ENCODE data around the gene SLC25A13. TPM values are rescaled to one million over a fixed set of nuclear protein-coding genes. Genes with fewer than 3 reads are reported as not detected.

SLC25A13 gene
- total and polyA plus RNA-seq, 9 of the 15 experiments (the other 6 are each of a cell fraction or from before 2014, with no cell fraction given), result 21.4 to 80.2 (median 58.7) TPM

DNA sequence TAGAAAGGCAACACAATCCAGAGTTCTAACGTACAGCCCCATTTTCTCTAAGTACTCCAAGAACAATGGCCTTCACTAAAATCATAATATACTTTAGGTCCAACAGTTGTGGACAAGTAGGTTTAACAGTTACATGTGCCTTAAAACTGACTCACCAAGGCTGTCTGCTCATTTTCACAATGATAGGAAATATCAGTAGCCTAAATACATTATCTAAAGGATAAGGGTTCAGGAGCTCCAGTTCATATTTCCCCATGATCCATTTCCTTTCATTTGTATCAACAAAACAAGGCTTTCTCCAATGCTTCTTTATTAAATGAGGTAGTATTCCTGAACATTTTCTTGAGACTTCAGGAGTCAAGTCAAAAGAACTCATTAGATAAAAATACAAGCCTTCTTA, 164.0 kb downstream of the SLC25A13 start:
- intact Hi-C loops (cut with micrococcal nuclease) (no loop called here), in situ Hi-C loops (cut with MboI) (no loop called here)
- peaks cover 20% of the 10 kb centered on the region; the same call in 2 of the 3 replicates for H3K36me3 ChIP-seq (ENCODE audit: control insufficient read depth, insufficient read depth, low read length)
- H3K9me1 ChIP-seq (ENCODE audit: control insufficient read depth, insufficient read depth, low read length), result no peaks in the 10 kb centered on the region
- no peak overlapping the region for H3K4me3 ChIP-seq
- ChIA-PET CTCF (ENCODE audit: low intra/inter-chr PET ratio) (no interaction called here), POLR2A (no interaction called here)
- no peak for ATAC-seq
- no peaks in the 10 kb centered on the region for H4K20me1 ChIP-seq (replicated peaks; ENCODE audit: control insufficient read depth, insufficient read depth, low read length)
- no peak overlapping the region for H3K4me2 ChIP-seq (ENCODE audit: insufficient read depth, low read length)
- no peaks in the 10 kb centered on the region for H3K79me2 ChIP-seq (ENCODE audit: control insufficient read depth, insufficient read depth, low read length)
- no peaks in the 10 kb centered on the region for H3K4me1 ChIP-seq (replicated peaks in 1 of 2; ENCODE audit: control insufficient read depth in 2 of 2, insufficient read depth in 2 of 2, low read length in 2 of 2)
- BruUV-seq (replicated peaks), result no TSS peak
- no peak overlapping the region for H3K27ac ChIP-seq (ENCODE audit: extremely low read depth, low read depth, low read length)
- no peak for DNase-seq (ENCODE audit: extremely low read depth in 1 of 4, low spot score in 3 of 4)
- no peak for FAIRE-seq
- H3K9me3 ChIP-seq (replicated peaks; ENCODE audit: control insufficient read depth, insufficient read depth, low read depth, low read length), result no peaks in the 10 kb centered on the region
- no peak overlapping the region for H2AFZ ChIP-seq (ENCODE audit: low read depth, low read length)
- WGBS (ENCODE audit: insufficient coverage, low coverage, missing lambda C conversion rate), result 94% methylated on average over 1 of the region's 1 CpG
- H3K27me3 ChIP-seq (ENCODE audit: control insufficient read depth in 2 of 2, insufficient read depth in 2 of 2, low read length in 2 of 2), result no peaks in the 10 kb centered on the region
- no peak overlapping the region for H3K9ac ChIP-seq (ENCODE audit: insufficient read depth in 1 of 2, low read depth in 2 of 2, low read length in 2 of 2)
- no peak for TF ChIP-seq FOS (IDR thresholded peaks at IDR 0.05; ENCODE audit: extremely low read depth, insufficient read length)
- no peak for TF ChIP-seq SMAD3 (CRISPR knock-in tag; conservative IDR thresholded peaks at IDR 0.05)
- no peak for TF ChIP-seq ZNF586 (CRISPR knock-in tag; conservative IDR thresholded peaks at IDR 0.05)
- TF ChIP-seq, protein P1, sequence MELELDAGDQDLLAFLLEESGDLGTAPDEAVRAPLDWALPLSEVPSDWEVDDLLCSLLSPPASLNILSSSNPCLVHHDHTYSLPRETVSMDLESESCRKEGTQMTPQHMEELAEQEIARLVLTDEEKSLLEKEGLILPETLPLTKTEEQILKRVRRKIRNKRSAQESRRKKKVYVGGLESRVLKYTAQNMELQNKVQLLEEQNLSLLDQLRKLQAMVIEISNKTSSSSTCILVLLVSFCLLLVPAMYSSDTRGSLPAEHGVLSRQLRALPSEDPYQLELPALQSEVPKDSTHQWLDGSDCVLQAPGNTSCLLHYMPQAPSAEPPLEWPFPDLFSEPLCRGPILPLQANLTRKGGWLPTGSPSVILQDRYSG (tag; conservative IDR thresholded peaks at IDR 0.05; ENCODE audit: low read depth), result no peak
- TF ChIP-seq MYBL2 (IDR thresholded peaks at IDR 0.05; ENCODE audit: low read depth), result no peak
- no peak for TF ChIP-seq MYBL2 (CRISPR knock-in tag; IDR thresholded peaks at IDR 0.05; ENCODE audit: borderline replicate concordance)
- no peak for TF ChIP-seq ZNF785 (CRISPR knock-in tag; IDR thresholded peaks at IDR 0.05)
- TF ChIP-seq, protein P2, sequence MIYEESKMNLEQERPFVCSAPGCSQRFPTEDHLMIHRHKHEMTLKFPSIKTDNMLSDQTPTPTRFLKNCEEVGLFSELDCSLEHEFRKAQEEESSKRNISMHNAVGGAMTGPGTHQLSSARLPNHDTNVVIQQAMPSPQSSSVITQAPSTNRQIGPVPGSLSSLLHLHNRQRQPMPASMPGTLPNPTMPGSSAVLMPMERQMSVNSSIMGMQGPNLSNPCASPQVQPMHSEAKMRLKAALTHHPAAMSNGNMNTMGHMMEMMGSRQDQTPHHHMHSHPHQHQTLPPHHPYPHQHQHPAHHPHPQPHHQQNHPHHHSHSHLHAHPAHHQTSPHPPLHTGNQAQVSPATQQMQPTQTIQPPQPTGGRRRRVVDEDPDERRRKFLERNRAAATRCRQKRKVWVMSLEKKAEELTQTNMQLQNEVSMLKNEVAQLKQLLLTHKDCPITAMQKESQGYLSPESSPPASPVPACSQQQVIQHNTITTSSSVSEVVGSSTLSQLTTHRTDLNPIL (CRISPR knock-in tag; IDR thresholded peaks at IDR 0.05), result no peak
- TF ChIP-seq KLF16 (IDR thresholded peaks at IDR 0.05), result no peak
- TF ChIP-seq NR2C1 (IDR thresholded peaks at IDR 0.05), result no peak
- no peak for TF ChIP-seq NR2C1 (tag; IDR thresholded peaks at IDR 0.05)
- no peak for TF ChIP-seq CBX2 (IDR thresholded peaks at IDR 0.05; ENCODE audit: insufficient read depth, low read length, poor library complexity, severe bottlenecking)
- no peak for TF ChIP-seq HMGN3 (IDR thresholded peaks at IDR 0.05; ENCODE audit: borderline replicate concordance, extremely low read depth, insufficient read length, low read depth, low read length)
- no peak for TF ChIP-seq GATA2 (CRISPR knock-in tag; IDR thresholded peaks at IDR 0.05)
- TF ChIP-seq MECOM (CRISPR knock-in tag; IDR thresholded peaks at IDR 0.05), result no peak
- no peak for TF ChIP-seq CXXC5 (CRISPR knock-in tag; IDR thresholded peaks at IDR 0.05)
- TF ChIP-seq MEIS2 (IDR thresholded peaks at IDR 0.05; ENCODE audit: partially characterized antibody), result no peak
- TF ChIP-seq, protein P3, sequence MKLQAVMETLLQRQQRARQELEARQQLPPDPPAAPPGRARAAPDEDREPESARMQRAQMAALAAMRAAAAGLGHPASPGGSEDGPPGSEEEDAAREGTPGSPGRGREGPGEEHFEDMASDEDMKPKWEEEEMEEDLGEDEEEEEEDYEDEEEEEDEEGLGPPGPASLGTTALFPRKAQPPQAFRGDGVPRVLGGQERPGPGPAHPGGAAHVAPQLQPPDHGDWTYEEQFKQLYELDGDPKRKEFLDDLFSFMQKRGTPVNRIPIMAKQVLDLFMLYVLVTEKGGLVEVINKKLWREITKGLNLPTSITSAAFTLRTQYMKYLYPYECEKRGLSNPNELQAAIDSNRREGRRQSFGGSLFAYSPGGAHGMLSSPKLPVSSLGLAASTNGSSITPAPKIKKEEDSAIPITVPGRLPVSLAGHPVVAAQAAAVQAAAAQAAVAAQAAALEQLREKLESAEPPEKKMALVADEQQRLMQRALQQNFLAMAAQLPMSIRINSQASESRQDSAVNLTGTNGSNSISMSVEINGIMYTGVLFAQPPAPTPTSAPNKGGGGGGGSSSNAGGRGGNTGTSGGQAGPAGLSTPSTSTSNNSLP (IDR thresholded peaks at IDR 0.05; ENCODE audit: borderline replicate concordance, low read depth, low read length), result no peak
- no peak for TF ChIP-seq RFX7 (CRISPR knock-in tag; IDR thresholded peaks at IDR 0.05)
- no peak for TF ChIP-seq MBD2 (IDR thresholded peaks at IDR 0.05; ENCODE audit: borderline replicate concordance, low read depth)

All from K562 (cell line).